IMR-90 (cell line): ENCODE data around the gene FGF12.

Source experiments
- CTCF ChIP-seq: conservative IDR thresholded peaks from 2 replicates; pipeline ENCODE4 v1.5.1; 2012; ENCODE audit warnings: mild to moderate bottlenecking, low read depth, low read length, improper control_type of control experiment
- POLR2A ChIP-seq: IDR thresholded peaks from 2 replicates; pipeline ENCODE4 v1.6.1; 2012; ENCODE audit warnings: mild to moderate bottlenecking, low read depth, low read length
- USF2 ChIP-seq: fragments of 150-350 bp; IDR thresholded peaks from 2 replicates; pipeline ENCODE4 v1.6.1; 2017; ENCODE audit warnings: mild to moderate bottlenecking, antibody characterized with exemption, low read length, low read depth

GRCh38 chr3:192302721-192303120, 424.6 kb downstream of the FGF12 start:
- no peak for TF ChIP-seq CTCF
- no peak for TF ChIP-seq POLR2A
- TF ChIP-seq USF2: no peak
